IMR-90 (cell line): Measurements from ENCODE around the gene KLRC3.

ENCODE experiments used
- CEBPB ChIP-seq: IDR thresholded peaks from 2 replicates; pipeline ENCODE4 v1.6.1; 2012; ENCODE audit warnings: low read depth, low read length, improper control_type of control experiment
- CHD1 ChIP-seq: IDR thresholded peaks from 2 replicates; pipeline ENCODE4 v1.6.1; 2012; ENCODE audit warnings: low read depth, low read length, improper control_type of control experiment
- MAFK ChIP-seq: IDR thresholded peaks from 2 replicates; pipeline ENCODE4 v1.6.1; 2012; ENCODE audit warnings: low read depth, low read length, improper control_type of control experiment
- NFE2L2 ChIP-seq: fragments of 150-350 bp; IDR thresholded peaks from 2 replicates; pipeline ENCODE4 v1.6.1; 2016; ENCODE audit warnings: low read depth, mild to moderate bottlenecking, low read length
- POLR2A ChIP-seq: IDR thresholded peaks from 2 replicates; pipeline ENCODE4 v1.6.1; 2012; ENCODE audit warnings: mild to moderate bottlenecking, low read depth, low read length
- RAD21 ChIP-seq: IDR thresholded peaks from 2 replicates; pipeline ENCODE4 v1.6.1; 2012; ENCODE audit warnings: low read length, improper control_type of control experiment
- SMC3 ChIP-seq: fragments of 150-350 bp; IDR thresholded peaks from 2 replicates; pipeline ENCODE4 v1.6.1; 2016; ENCODE audit warnings: low read depth, mild to moderate bottlenecking, antibody characterized with exemption, low read length, moderate library complexity
- TF ChIP-seq, protein P1 (sequence below): conservative IDR thresholded peaks from 2 replicates; pipeline ENCODE4 v1.5.1; 2012; ENCODE audit warnings: mild to moderate bottlenecking, low read depth, low read length, improper control_type of control experiment
- TF ChIP-seq, protein P2 (sequence below): fragments of 150-350 bp; IDR thresholded peaks from 2 replicates; pipeline ENCODE4 v1.6.1; 2017; ENCODE audit warnings: mild to moderate bottlenecking, antibody characterized with exemption, low read length, low read depth

DNA sequence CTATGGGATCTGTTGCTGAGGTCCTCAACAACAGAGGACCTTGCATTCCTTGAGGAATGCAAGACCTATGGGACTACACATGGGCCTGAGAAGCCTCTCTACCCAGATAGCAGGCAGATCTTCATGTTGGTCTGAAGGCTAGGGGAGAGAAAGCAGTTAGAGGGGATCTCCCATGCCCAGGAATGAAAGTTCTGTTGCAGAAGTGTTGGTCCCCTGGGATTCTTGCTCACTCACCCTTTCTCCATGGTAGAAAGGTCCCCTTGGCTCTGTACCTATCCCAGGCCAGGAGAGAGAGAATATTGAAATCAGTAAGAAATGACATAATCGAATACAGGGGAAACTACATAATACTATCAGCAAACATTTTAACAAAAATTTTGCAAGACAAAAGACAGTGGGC is 49.3 kb upstream of the KLRC3 start:
- TF ChIP-seq CEBPB (no peak), RAD21 (no peak), POLR2A (no peak), SMC3 (no peak), CHD1 (no peak), NFE2L2 (no peak), MAFK (no peak)
- TF ChIP-seq, protein P1, sequence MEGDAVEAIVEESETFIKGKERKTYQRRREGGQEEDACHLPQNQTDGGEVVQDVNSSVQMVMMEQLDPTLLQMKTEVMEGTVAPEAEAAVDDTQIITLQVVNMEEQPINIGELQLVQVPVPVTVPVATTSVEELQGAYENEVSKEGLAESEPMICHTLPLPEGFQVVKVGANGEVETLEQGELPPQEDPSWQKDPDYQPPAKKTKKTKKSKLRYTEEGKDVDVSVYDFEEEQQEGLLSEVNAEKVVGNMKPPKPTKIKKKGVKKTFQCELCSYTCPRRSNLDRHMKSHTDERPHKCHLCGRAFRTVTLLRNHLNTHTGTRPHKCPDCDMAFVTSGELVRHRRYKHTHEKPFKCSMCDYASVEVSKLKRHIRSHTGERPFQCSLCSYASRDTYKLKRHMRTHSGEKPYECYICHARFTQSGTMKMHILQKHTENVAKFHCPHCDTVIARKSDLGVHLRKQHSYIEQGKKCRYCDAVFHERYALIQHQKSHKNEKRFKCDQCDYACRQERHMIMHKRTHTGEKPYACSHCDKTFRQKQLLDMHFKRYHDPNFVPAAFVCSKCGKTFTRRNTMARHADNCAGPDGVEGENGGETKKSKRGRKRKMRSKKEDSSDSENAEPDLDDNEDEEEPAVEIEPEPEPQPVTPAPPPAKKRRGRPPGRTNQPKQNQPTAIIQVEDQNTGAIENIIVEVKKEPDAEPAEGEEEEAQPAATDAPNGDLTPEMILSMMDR: no peak
- TF ChIP-seq, protein P2, sequence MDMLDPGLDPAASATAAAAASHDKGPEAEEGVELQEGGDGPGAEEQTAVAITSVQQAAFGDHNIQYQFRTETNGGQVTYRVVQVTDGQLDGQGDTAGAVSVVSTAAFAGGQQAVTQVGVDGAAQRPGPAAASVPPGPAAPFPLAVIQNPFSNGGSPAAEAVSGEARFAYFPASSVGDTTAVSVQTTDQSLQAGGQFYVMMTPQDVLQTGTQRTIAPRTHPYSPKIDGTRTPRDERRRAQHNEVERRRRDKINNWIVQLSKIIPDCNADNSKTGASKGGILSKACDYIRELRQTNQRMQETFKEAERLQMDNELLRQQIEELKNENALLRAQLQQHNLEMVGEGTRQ: no peak
